Uterus (tissue), 4 donors: ENCODE measurements around the gene PDE10A. TPM values are rescaled to one million over a fixed set of nuclear protein-coding genes. Genes with fewer than 3 reads are reported as not detected.
"Not testable (repeated sequence)": the region's sequence is repeated elsewhere in the genome, so short reads cannot be mapped to it uniquely, and the experiment has no call there.

Source experiments
- DNase-seq, 2 donors: peaks; one replicate each; pipeline ENCODE4 v3.0.0-alpha.2; 2019 to 2020
- H3K27ac ChIP-seq, 2 donors: fragments of 200-600 bp; sonication (generic); 1 replicate in 1 of 2; 2 replicates in 1 of 2; pipeline ENCODE4 v1.5.1; 2016 to 2018
- H3K27me3 ChIP-seq, 2 donors: fragments of 200-600 bp; sonication (generic); one replicate each; pipeline ENCODE4 v1.5.1; 2018 to 2019; ENCODE audit warnings: control low read depth in 1 of 2
- H3K36me3 ChIP-seq, 2 donors: fragments of 200-600 bp; sonication (generic); one replicate each; pipeline ENCODE4 v1.5.1; 2019; ENCODE audit warnings: control low read depth in 1 of 2
- H3K4me1 ChIP-seq, 2 donors: fragments of 200-600 bp; sonication (generic); one replicate each; pipeline ENCODE4 v1.5.1; 2018 to 2019; ENCODE audit warnings: control low read depth in 1 of 2
- H3K4me3 ChIP-seq, 2 donors: fragments of 200-600 bp; sonication (generic); 1 replicate in 1 of 2; 2 replicates in 1 of 2; pipeline ENCODE4 v1.5.1; 2018 to 2019; ENCODE audit warnings: mild to moderate bottlenecking in 1 of 2
- H3K9me3 ChIP-seq, 2 donors: fragments of 200-600 bp; sonication (generic); one replicate each; pipeline ENCODE4 v1.5.1; 2019; ENCODE audit warnings: control low read depth in 1 of 2
- POLR2A ChIP-seq, 2 donors: fragments of 450-650 bp; IDR thresholded peaks; one replicate each; pipeline ENCODE4 v1.6.1; 2016; ENCODE audit warnings: antibody characterized with exemption in 2 of 2, mild to moderate bottlenecking in 1 of 2, moderate library complexity in 1 of 2
- intact Hi-C: fragments of 100-400 bp; cut with DNase I; formaldehyde crosslinking; loops from one replicate; pipeline ENCODE4 v1.15.1; 2023; ENCODE audit warnings: low total_unique reads
- total RNA-seq, 4 donors: library from RNA; depleted of rRNA in 3 of 4; stranded (reverse); fragments of >200 nt in 3 of 4; gene quantifications; one replicate each; pipeline versions ENCODE4 v1.1.0 to v1.2.4, GENCODE V29; 2014 to 2023
- TF ChIP-seq, protein P1 (sequence below), 4 experiments: fragments of 200-600 bp in 2 of 4; fragments of 450-650 bp in 2 of 4; sonication (generic) in 2 of 4; IDR thresholded peaks; one replicate each; pipeline ENCODE4 v1.5.1; 2016 to 2019; ENCODE audit warnings: antibody characterized with exemption in 4 of 4, mild to moderate bottlenecking in 2 of 4, moderate library complexity in 1 of 4
- donor health status: DM: yes; HTN: yes; CAD: no.

PDE10A gene
- total RNA-seq, 4 donors from 2014 or later, result 13.0 to 73.5 (median 36.4) TPM

DNA sequence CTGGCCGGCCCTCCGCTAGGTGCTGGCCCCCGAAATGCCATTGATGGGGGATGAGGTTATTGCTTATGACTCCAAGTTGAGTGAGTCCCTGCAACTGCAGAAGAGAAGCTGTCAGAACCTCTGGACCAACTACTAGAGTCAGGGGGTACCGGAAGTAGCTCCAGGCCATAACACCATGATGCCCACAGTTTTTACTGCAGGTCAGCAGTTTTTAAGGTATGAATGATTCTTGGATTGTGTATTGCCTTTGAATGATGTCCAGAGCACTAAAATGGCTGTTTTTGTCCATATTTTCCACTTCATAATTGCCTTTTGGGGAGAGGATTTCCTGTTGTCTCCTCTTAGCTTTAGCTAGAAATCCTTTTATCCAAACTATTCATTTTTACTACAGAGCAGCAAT is 148.4 kb downstream of the PDE10A start:
- H3K4me3 ChIP-seq, result no peak overlapping the region
- DNase-seq, result no peak
- H3K9me3 ChIP-seq, result no peaks in the 10 kb centered on the region
- intact Hi-C loops, result no loop called here
- H3K4me1 ChIP-seq, result no peaks in the 10 kb centered on the region
- TF ChIP-seq, protein P1, sequence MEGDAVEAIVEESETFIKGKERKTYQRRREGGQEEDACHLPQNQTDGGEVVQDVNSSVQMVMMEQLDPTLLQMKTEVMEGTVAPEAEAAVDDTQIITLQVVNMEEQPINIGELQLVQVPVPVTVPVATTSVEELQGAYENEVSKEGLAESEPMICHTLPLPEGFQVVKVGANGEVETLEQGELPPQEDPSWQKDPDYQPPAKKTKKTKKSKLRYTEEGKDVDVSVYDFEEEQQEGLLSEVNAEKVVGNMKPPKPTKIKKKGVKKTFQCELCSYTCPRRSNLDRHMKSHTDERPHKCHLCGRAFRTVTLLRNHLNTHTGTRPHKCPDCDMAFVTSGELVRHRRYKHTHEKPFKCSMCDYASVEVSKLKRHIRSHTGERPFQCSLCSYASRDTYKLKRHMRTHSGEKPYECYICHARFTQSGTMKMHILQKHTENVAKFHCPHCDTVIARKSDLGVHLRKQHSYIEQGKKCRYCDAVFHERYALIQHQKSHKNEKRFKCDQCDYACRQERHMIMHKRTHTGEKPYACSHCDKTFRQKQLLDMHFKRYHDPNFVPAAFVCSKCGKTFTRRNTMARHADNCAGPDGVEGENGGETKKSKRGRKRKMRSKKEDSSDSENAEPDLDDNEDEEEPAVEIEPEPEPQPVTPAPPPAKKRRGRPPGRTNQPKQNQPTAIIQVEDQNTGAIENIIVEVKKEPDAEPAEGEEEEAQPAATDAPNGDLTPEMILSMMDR (IDR thresholded peaks at IDR 0.05), result no peak
- no peak for TF ChIP-seq POLR2A (IDR thresholded peaks at IDR 0.05)
- no peaks in the 10 kb centered on the region for H3K36me3 ChIP-seq
- no peak overlapping the region for H3K27ac ChIP-seq
- no peaks in the 10 kb centered on the region for H3K27me3 ChIP-seq

DNA sequence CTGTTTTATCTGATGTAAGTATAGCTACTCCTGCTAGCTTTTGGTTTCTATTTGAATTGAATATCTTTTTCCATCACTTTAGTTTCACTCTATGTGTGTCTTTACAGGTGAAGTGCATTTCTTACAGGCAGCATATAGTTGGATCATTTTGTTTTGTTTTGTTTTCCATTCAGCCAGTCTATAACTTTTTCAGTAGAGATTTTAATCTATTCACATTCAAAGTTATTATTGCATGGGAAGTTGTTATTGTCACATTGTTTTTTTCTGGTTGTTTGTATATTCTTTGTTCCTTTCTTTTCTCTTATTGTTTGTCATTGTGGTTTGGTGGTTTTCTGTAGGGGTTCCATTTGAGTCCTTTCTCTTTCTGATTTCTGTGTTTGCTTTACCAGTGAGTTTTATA is 151.2 kb downstream of the PDE10A start:
- DNase-seq, result no peak
- H3K36me3 ChIP-seq, result no peaks in the 10 kb centered on the region
- no peak overlapping the region for H3K27ac ChIP-seq
- H3K9me3 ChIP-seq, result no peaks in the 10 kb centered on the region
- intact Hi-C loops, result no loop called here
- no peaks in the 10 kb centered on the region for H3K27me3 ChIP-seq
- H3K4me1 ChIP-seq, result no peaks in the 10 kb centered on the region
- H3K4me3 ChIP-seq, result no peak overlapping the region
- TF ChIP-seq, protein P1 (IDR thresholded peaks at IDR 0.05), result no peak
- TF ChIP-seq POLR2A (IDR thresholded peaks at IDR 0.05), result no peak

DNA sequence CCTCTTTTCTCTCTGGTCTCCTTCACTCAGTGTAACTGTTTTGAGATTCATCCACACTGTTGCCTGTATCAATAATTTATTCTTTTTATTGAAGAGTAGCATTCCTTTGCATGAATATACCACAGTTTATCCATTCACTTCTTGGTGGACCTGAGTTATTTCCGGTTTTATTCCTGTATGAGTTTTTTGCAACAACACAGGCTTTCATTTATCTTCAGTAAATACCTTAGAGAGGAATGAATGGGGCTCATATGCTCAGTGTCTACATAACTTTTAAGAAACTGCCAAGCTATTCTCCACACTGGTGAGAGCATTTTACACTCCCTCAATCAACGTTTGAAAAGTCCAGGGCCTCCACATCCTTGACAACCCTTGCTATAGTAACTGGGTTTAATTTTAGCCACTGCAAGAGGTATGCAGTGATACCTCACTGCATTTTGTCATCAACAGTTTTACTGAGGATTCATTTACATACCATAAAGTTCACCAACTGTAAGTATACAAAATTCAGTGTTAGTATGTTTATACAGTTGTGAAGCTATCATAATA is 154.6 kb downstream of the PDE10A start:
- TF ChIP-seq, protein P1 (IDR thresholded peaks at IDR 0.05), result no peak
- TF ChIP-seq POLR2A (IDR thresholded peaks at IDR 0.05), result no peak
- no peaks in the 10 kb centered on the region for H3K9me3 ChIP-seq
- H3K27ac ChIP-seq, result no peak overlapping the region

DNA sequence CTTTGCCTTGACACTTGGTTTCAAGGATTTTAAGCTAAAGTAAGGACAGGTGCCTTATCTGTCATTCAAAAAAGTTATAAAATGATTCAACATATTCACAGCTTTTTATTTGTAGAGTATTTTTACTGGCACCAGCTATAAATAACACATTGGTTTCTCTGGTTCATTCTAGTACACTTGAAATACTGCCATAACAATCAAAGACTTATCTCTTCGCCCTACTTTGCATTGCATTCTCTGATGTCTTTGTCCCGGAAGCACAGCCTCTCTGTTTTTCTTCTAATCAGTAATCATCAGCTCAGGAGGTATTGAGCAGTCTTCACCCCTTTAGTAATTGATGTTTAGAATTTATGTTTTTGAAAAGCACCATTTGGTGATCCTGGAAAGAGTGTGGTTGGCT is 156.4 kb downstream of the PDE10A start:
- Histone ChIP-seq H3K4me1 (no peaks in the 10 kb centered on the region), H3K27ac (no peak overlapping the region), H3K4me3 (no peak overlapping the region), H3K9me3 (no peaks in the 10 kb centered on the region), H3K36me3 (no peaks in the 10 kb centered on the region), H3K27me3 (no peaks in the 10 kb centered on the region)
- no peak for DNase-seq
- intact Hi-C loops, result no loop called here
- TF ChIP-seq POLR2A (IDR thresholded peaks at IDR 0.05), result no peak

More for the DNA sequence above, 154.6 kb downstream of the PDE10A start:
- DNase-seq, result no peak
- intact Hi-C loops, result no loop called here
- H3K4me1 ChIP-seq, result no peaks in the 10 kb centered on the region
- H3K27me3 ChIP-seq, result no peaks in the 10 kb centered on the region
- no peak overlapping the region for H3K4me3 ChIP-seq
- H3K36me3 ChIP-seq, result no peaks in the 10 kb centered on the region

DNA sequence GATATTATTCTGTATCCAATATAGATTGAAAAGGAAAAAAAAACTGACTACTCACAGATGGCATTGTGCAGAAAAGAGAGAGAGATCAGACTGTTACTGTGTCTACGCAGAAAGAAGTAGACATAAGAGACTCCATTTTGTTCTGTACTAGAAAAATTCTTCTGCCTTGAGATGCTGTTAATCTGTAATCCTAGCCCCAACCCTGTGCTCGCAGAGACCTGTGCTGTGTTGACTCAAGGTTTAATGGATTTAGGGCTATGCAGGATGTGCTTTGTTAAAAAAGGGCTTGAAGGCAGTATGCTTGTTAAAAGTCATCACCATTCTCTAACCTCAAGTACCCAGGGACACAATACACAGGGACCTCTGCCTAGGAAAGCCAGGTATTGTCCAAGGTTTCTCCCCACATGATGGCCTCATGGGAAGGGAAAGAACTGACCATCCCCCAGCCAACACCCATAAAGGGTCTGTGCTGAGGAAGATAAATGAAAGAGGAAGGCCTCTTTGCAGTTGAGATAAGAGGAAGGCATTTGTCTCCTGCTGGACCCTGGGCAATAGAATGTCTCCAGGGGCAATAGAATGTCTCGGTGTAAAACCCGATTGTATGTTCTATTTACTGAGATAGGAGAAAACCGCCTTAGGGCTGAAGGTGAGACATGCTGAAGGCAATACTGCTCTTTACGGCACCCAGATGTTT is 162.7 kb downstream of the PDE10A start:
- H3K27me3 ChIP-seq, H3K9me3 ChIP-seq, H3K27ac ChIP-seq, H3K36me3 ChIP-seq, H3K4me1 ChIP-seq, H3K4me3 ChIP-seq, DNase-seq, intact Hi-C loops: not testable (repeated sequence)

DNA sequence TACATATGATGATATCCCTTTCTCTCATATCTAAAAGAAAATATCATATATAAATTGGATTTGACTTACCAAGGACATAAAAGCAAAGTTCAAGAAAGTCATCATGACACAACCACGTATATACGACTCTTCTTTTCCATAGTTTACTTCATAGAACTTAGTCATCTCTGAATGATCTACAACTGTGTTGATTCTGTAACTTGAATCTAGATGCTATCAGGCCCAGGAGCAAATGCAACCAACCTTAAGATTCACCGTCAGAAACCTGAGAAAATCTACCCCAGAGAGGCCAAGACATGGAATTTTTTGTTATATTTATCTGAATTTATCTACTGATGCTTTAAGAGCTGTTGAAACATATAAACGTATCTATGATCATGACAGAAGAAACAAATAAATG is 165.6 kb downstream of the PDE10A start:
- Histone ChIP-seq H3K27ac (no peak overlapping the region), H3K27me3 (no peaks in the 10 kb centered on the region), H3K4me1 (no peaks in the 10 kb centered on the region), H3K36me3 (no peaks in the 10 kb centered on the region), H3K4me3 (no peak overlapping the region), H3K9me3 (no peaks in the 10 kb centered on the region)
- no peak for DNase-seq
- TF ChIP-seq, protein P1 (IDR thresholded peaks at IDR 0.05), result no peak
- intact Hi-C loops, result no loop called here
